Measurements from ENCODE around the gene CCNE1. TPM values are rescaled to one million over a fixed set of nuclear protein-coding genes. Genes with fewer than 3 reads are reported as not detected.

Gene CCNE1
- total and polyA plus RNA-seq, 7 donors = 0.97 to 6.7 (median 2.0) TPM

DNA sequence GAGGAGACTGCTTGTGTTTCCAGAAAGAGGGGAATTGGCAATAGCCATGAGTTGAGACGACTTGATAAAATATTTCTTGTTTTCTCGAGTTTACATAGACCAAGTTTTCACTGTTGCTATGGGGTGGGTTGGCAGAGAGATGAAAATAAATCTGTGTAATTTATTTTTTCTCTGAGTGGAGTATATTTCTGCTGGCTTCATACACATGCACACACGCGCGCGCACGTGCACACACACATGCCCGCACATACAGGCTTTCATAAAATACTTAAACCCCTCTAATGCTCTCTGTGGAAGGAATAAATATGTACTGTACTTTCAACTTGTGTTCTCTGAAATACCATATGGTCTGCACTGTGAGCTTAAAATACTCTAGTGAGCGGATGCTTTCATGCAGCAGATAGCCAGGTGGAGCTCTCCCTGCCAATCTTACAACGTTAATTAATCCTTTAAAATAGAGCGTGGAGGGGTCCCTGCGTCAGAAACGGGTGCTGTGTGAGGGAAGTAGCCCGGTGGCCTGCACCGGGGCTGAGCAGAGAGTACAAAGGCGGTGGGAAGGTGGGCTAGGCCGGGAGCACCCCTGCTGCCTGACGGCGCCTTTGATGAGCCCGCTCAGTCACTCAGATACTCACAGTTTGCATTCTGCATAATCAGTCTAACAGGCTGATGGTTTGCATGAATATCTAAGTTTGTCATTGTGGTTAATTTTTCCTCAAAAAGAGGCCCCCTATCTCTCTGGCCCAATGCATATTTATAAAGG, 44.1 kb downstream of the CCNE1 start:
- Histone ChIP-seq H3K9me3 (no peaks in the 10 kb centered on the region), H3K27me3 (ENCODE audit: insufficient read depth in 3 of 3, low read length in 2 of 3) (no peaks in the 10 kb centered on the region), H3K4me1 (no peaks in the 10 kb centered on the region), H3K4me3 (no peak overlapping the region), H3K36me3 (ENCODE audit: insufficient read depth in 1 of 2, low read depth in 1 of 2) (no peaks in the 10 kb centered on the region), H3K27ac (no peak overlapping the region)
- ATAC-seq = no peak
- TF ChIP-seq, protein P1, sequence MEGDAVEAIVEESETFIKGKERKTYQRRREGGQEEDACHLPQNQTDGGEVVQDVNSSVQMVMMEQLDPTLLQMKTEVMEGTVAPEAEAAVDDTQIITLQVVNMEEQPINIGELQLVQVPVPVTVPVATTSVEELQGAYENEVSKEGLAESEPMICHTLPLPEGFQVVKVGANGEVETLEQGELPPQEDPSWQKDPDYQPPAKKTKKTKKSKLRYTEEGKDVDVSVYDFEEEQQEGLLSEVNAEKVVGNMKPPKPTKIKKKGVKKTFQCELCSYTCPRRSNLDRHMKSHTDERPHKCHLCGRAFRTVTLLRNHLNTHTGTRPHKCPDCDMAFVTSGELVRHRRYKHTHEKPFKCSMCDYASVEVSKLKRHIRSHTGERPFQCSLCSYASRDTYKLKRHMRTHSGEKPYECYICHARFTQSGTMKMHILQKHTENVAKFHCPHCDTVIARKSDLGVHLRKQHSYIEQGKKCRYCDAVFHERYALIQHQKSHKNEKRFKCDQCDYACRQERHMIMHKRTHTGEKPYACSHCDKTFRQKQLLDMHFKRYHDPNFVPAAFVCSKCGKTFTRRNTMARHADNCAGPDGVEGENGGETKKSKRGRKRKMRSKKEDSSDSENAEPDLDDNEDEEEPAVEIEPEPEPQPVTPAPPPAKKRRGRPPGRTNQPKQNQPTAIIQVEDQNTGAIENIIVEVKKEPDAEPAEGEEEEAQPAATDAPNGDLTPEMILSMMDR (IDR thresholded peaks at IDR 0.05) = no peak
- 69 to 81% (median 71%) methylated on average over 20 of the region's 20 CpGs for WGBS, 3 donors
- intact Hi-C loops (cut with DNase I) = no loop called here
- DNase-seq = peak in 1 of 2 donors; percentile 3

DNA sequence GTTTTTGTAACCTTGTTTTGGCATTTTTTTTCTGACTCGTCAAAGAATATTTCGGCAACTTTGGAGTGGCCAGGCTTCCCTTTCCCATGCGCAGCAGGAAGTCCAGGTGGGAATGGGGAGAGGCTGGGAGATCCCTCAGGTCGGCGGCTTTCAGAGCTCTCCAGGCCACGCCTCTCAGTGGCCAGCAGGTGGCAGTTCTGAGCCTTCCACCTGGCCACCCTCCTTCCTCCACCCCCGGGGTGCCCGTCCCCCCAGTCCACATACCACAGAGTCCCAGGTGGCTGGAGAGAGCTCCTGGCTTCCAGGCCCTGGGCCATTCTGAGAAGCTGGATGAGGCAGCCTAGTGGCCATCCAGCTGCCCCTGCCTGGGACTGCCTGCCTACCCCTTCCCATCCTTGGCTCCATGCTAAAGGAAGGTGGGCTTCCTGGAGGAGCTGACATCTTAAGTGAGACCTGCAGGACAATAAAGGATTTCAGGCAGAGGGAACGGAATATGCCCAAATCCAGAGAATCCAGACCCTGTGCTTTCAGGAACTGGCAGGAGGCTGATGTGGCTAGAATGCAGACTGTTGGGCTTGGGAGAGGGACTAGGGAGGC, 46.3 kb downstream of the CCNE1 start:
- no peaks in the 10 kb centered on the region for H3K9me3 ChIP-seq
- no peaks in the 10 kb centered on the region for H3K27me3 ChIP-seq (ENCODE audit: insufficient read depth in 3 of 3, low read length in 2 of 3)
- H3K36me3 ChIP-seq (ENCODE audit: insufficient read depth in 1 of 2, low read depth in 1 of 2) = no peaks in the 10 kb centered on the region
- no peak overlapping the region for H3K4me3 ChIP-seq
- 27 to 33% (median 31%) methylated on average over 9 of the region's 9 CpGs for WGBS, 3 donors
- ATAC-seq = peak; percentile 58 to 88 (median 80)
- peak in 1 of 2 donors; percentile 61 for DNase-seq
- no peaks in the 10 kb centered on the region for H3K4me1 ChIP-seq
- TF ChIP-seq, protein P1 (IDR thresholded peaks at IDR 0.05) = peak; percentile 59
- intact Hi-C loops (cut with DNase I) = loop anchor here in 1 of 2 donors (1.0 kb wide), 1 partner anchor 14 kb away; no protein-coding TSS in a partner anchor
- H3K27ac ChIP-seq = no peak overlapping the region

DNA sequence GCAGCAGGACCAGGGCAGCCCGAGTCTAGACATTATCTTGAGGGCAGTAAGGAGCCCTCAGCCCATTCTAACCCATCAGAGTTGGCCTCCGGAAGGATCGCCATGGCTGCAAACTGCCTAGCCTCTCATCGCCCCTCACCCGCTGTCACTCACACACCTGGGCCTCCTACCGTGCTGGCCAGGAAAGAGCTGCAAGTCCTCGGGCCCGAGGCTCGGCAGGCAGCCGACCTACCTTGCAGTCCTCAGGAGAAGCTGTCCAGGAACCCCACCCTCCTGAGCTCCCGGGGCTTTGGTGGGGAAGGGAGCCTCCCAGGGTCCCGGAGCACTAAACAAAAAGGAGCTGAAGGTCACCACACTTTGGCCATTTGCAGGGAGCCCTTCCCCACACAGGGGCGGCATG, 46.8 kb downstream of the CCNE1 start:
- no peak for ATAC-seq
- intact Hi-C loops (cut with DNase I) = loop anchor here in 1 of 2 donors (1.0 kb wide), 1 partner anchor 14 kb away; no protein-coding TSS in a partner anchor
- no peaks in the 10 kb centered on the region for H3K36me3 ChIP-seq (ENCODE audit: insufficient read depth in 1 of 2, low read depth in 1 of 2)
- no peak overlapping the region for H3K27ac ChIP-seq
- 44 to 53% (median 47%) methylated on average over 13 of the region's 13 CpGs for WGBS, 3 donors
- peaks cover 5% of the 10 kb centered on the region for H3K4me1 ChIP-seq
- TF ChIP-seq, protein P1 (IDR thresholded peaks at IDR 0.05) = no peak
- H3K9me3 ChIP-seq = no peaks in the 10 kb centered on the region
- DNase-seq = peak in 1 of 2 donors; percentile 33
- no peaks in the 10 kb centered on the region for H3K27me3 ChIP-seq (ENCODE audit: insufficient read depth in 3 of 3, low read length in 2 of 3)
- H3K4me3 ChIP-seq = no peak overlapping the region

DNA sequence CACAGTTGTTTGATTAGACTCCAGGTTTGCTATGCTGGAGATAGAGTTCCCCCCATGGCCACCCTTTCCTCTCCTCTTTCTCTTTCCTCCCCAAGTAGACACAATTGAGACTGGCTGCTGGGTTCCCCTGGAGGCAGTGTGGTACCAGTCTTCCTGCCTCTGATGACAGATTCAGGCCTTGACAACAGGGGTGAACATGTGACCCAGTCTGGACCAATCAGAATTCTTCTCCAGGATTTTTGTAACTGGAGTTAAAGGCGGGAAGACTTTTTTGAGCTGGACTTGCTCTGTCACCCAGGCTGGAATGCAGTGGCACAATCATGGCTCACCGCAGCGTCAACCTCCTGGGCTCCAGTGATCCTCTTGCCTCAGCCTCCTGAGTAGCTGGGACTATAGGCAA, 48.7 kb downstream of the CCNE1 start:
- intact Hi-C loops (cut with DNase I) = no loop called here
- DNase-seq = peak in 1 of 2 donors; percentile 0
- H3K27ac ChIP-seq = no peak overlapping the region

More for the DNA sequence above, 48.7 kb downstream of the CCNE1 start:
- Histone ChIP-seq H3K4me3 (no peak overlapping the region), H3K36me3 (ENCODE audit: insufficient read depth in 1 of 2, low read depth in 1 of 2) (no peaks in the 10 kb centered on the region), H3K27me3 (ENCODE audit: insufficient read depth in 3 of 3, low read length in 2 of 3) (no peaks in the 10 kb centered on the region), H3K4me1 (peaks cover 10% of the 10 kb centered on the region), H3K9me3 (no peaks in the 10 kb centered on the region)
- TF ChIP-seq, protein P1 (IDR thresholded peaks at IDR 0.05) = no peak
- ATAC-seq = no peak
- 72 to 90% (median 85%) methylated on average over 3 of the region's 3 CpGs for WGBS, 3 donors
